H9 (cell line): ENCODE results near the gene ATOX1. TPM values are rescaled to one million over a fixed set of nuclear protein-coding genes. Genes with fewer than 3 reads are reported as not detected.
A peak's percentile ranks its signal among the peaks of the same experiment; 100 is the strongest.

ENCODE experiments used
- DNase-seq: peaks from one replicate; pipeline ENCODE4 v3.0.0-alpha.2; 2017
- H2AFZ ChIP-seq: one replicate; pipeline ENCODE4 v1.6.1; 2013; ENCODE audit warnings: mild to moderate bottlenecking, low read length, control low read depth, moderate library complexity
- H2AK5ac ChIP-seq: 2 replicates; pipeline ENCODE4 v1.6.1; 2013; ENCODE audit warnings: low read length, control low read depth, mixed read lengths; ENCODE audit not compliant: insufficient read length
- H2BK120ac ChIP-seq: one replicate; pipeline ENCODE4 v1.6.1; 2013; ENCODE audit warnings: low read depth, mild to moderate bottlenecking, low read length, control low read depth, inconsistent platforms; ENCODE audit not compliant: poor library complexity, severe bottlenecking
- H2BK12ac ChIP-seq: 2 replicates; pipeline ENCODE4 v1.6.1; 2013; ENCODE audit warnings: low read length, control low read depth, mixed read lengths, low read depth; ENCODE audit not compliant: insufficient read length
- H2BK15ac ChIP-seq: 2 replicates; pipeline ENCODE4 v1.6.1; 2013; ENCODE audit warnings: low read depth, low read length, control low read depth
- H2BK20ac ChIP-seq: one replicate; pipeline ENCODE4 v1.6.1; 2013; ENCODE audit warnings: low read depth, mild to moderate bottlenecking, low read length, control low read depth, inconsistent platforms; ENCODE audit not compliant: poor library complexity, severe bottlenecking
- H2BK5ac ChIP-seq: 2 replicates; pipeline ENCODE4 v1.6.1; 2013; ENCODE audit warnings: low read length, control low read depth, mixed read lengths; ENCODE audit not compliant: insufficient read length
- H3K14ac ChIP-seq: 2 replicates; pipeline ENCODE4 v1.6.1; 2013; ENCODE audit warnings: low read length, control low read depth; ENCODE audit not compliant: insufficient read depth
- H3K18ac ChIP-seq: 2 replicates; pipeline ENCODE4 v1.6.1; 2013; ENCODE audit warnings: low read depth, mild to moderate bottlenecking, mixed read lengths, low read length, control low read depth; ENCODE audit not compliant: insufficient read length
- H3K23ac ChIP-seq: 2 replicates; pipeline ENCODE4 v1.6.1; 2013; ENCODE audit warnings: low read length, control low read depth, mixed read lengths, low read depth; ENCODE audit not compliant: insufficient read length
- H3K23me2 ChIP-seq: 2 replicates; pipeline ENCODE4 v1.6.1; 2013; ENCODE audit warnings: low read depth, mild to moderate bottlenecking, mixed read lengths, low read length, control low read depth; ENCODE audit not compliant: insufficient read length, poor library complexity, severe bottlenecking
- H3K27ac ChIP-seq: 2 replicates; pipeline ENCODE4 v1.5.1; 2013; ENCODE audit warnings: low read length, control low read depth, mixed read lengths, low read depth; ENCODE audit not compliant: insufficient read length
- H3K27me3 ChIP-seq: 2 replicates; pipeline ENCODE4 v1.6.1; 2013; ENCODE audit warnings: low read length, control low read depth, inconsistent platforms; ENCODE audit not compliant: insufficient read depth
- H3K4ac ChIP-seq: 2 replicates; pipeline ENCODE4 v1.6.1; 2013; ENCODE audit warnings: low read depth, mild to moderate bottlenecking, control low read depth, inconsistent platforms, low read length, moderate library complexity
- H3K4me1 ChIP-seq: 2 replicates; pipeline ENCODE4 v1.6.1; 2013; ENCODE audit warnings: low read length, control low read depth, inconsistent platforms; ENCODE audit not compliant: insufficient read depth
- H3K4me2 ChIP-seq: 2 replicates; pipeline ENCODE4 v1.6.1; 2013; ENCODE audit warnings: low read length, control low read depth, mixed read lengths; ENCODE audit not compliant: insufficient read length, insufficient read depth
- H3K56ac ChIP-seq: 2 replicates; pipeline ENCODE4 v1.6.1; 2013; ENCODE audit warnings: low read depth, mild to moderate bottlenecking, mixed read lengths, low read length, control low read depth; ENCODE audit not compliant: insufficient read length
- H3K79me1 ChIP-seq: 2 replicates; pipeline ENCODE4 v1.6.1; 2013; ENCODE audit warnings: low read depth, mild to moderate bottlenecking, moderate library complexity, low read length, control low read depth, inconsistent platforms; ENCODE audit not compliant: insufficient read depth, poor library complexity, severe bottlenecking
- H3K79me2 ChIP-seq: 2 replicates; pipeline ENCODE4 v1.6.1; 2013; ENCODE audit warnings: low read length, control low read depth, inconsistent platforms; ENCODE audit not compliant: insufficient read depth
- H3K9ac ChIP-seq: 2 replicates; pipeline ENCODE4 v1.6.1; 2013; ENCODE audit warnings: low read length, control low read depth, mixed read lengths; ENCODE audit not compliant: insufficient read length; ENCODE audit errors: extremely low read depth
- H3K9me3 ChIP-seq: one replicate; pipeline ENCODE4 v1.6.1; 2013; ENCODE audit warnings: low read depth, low read length, inconsistent platforms; ENCODE audit not compliant: control insufficient read depth
- H3T11ph ChIP-seq: one replicate; pipeline ENCODE4 v1.6.1; 2013; ENCODE audit warnings: mild to moderate bottlenecking, low read length, control low read depth, inconsistent platforms
- H4K20me1 ChIP-seq: one replicate; pipeline ENCODE4 v1.6.1; 2013; ENCODE audit not compliant: control insufficient read depth, insufficient read length, insufficient read depth
- H4K5ac ChIP-seq: 2 replicates; pipeline ENCODE4 v1.6.1; 2013; ENCODE audit warnings: low read depth, mild to moderate bottlenecking, mixed read lengths, low read length, control low read depth; ENCODE audit not compliant: insufficient read length
- H4K8ac ChIP-seq: replicated peaks from 2 replicates; pipeline ENCODE4 v1.6.1; 2013; ENCODE audit warnings: low read length, control low read depth, mixed read lengths, low read depth; ENCODE audit not compliant: insufficient read length
- H4K91ac ChIP-seq: 2 replicates; pipeline ENCODE4 v1.6.1; 2013; ENCODE audit warnings: low read depth, mild to moderate bottlenecking, moderate library complexity, mixed read lengths, low read length, control low read depth; ENCODE audit not compliant: insufficient read length
- H3K27ac Mint-ChIP-seq, 3 experiments: 2 replicates in 2 of 3; 3 replicates in 1 of 3; pipeline ENCODE4 v1.8.0; 2020 to 2021; ENCODE audit warnings: mixed read lengths in 3 of 3, mild to moderate bottlenecking in 1 of 3, moderate library complexity in 1 of 3
- H3K27me3 Mint-ChIP-seq: 2 replicates; pipeline ENCODE4 v1.8.0; 2021; ENCODE audit warnings: low read depth, mild to moderate bottlenecking, moderate library complexity, mixed read lengths
- H3K36me3 Mint-ChIP-seq, 3 experiments: 2 replicates in 2 of 3; 3 replicates in 1 of 3; pipeline ENCODE4 v1.8.0; 2020 to 2021; ENCODE audit warnings: low read depth in 3 of 3, mixed read lengths in 3 of 3; ENCODE audit not compliant: insufficient read depth in 1 of 3
- H3K4me1 Mint-ChIP-seq, 2 experiments: 2 replicates each; pipeline ENCODE4 v1.8.0; 2020; ENCODE audit warnings: mixed read lengths in 2 of 2
- H3K4me3 Mint-ChIP-seq, 2 experiments: 2 replicates in 1 of 2; 3 replicates in 1 of 2; pipeline ENCODE4 v1.8.0; 2020 to 2021; ENCODE audit warnings: mild to moderate bottlenecking in 2 of 2, mixed read lengths in 2 of 2, moderate library complexity in 1 of 2
- H3K9me3 Mint-ChIP-seq, 2 experiments: 2 replicates in 1 of 2; 3 replicates in 1 of 2; pipeline ENCODE4 v1.8.0; 2020; ENCODE audit warnings: mild to moderate bottlenecking in 2 of 2, mixed read lengths in 2 of 2, moderate library complexity in 1 of 2
- CTCF ChIP-seq: fragments of 200-600 bp; sonication (generic); conservative IDR thresholded peaks from 3 replicates; pipeline ENCODE4 v1.8.0; 2021; ENCODE audit warnings: antibody characterized with exemption, mild to moderate bottlenecking
- total RNA-seq: library from RNA; stranded (reverse); gene quantifications from 2 replicates; pipeline ENCODE4 v1.2.1, GENCODE V29; 2021

ATOX1 gene
- total RNA-seq, 1 experiment from 2014 or later, result 75.0 TPM

GRCh38 chr5:151721812-151722391 is 36.5 kb downstream of the ATOX1 start:
- H3K9me3 Mint-ChIP-seq, result peaks cover 0 to 4% of the 10 kb centered on the region in 2 experiments; a peak in 4 of 5 replicates
- no peak overlapping the region for H4K8ac ChIP-seq
- H3K14ac ChIP-seq, result no peak overlapping the region
- no peak overlapping the region for H3K27ac ChIP-seq
- no peaks in the 10 kb centered on the region for H3K9me3 ChIP-seq
- peaks cover 1% of the 10 kb centered on the region for H3K27me3 Mint-ChIP-seq
- H3K56ac ChIP-seq, result no peak overlapping the region
- H2BK15ac ChIP-seq, result no peak overlapping the region
- TF ChIP-seq CTCF, result no peak
- no peak overlapping the region for H2BK5ac ChIP-seq
- H3K23ac ChIP-seq, result no peak overlapping the region
- H4K20me1 ChIP-seq, result no peaks in the 10 kb centered on the region
- no peaks in the 10 kb centered on the region for H3K79me2 ChIP-seq
- no peaks in the 10 kb centered on the region for H3K27me3 ChIP-seq
- H3T11ph ChIP-seq, result no peak overlapping the region
- peak overlapping the region; percentile 82 for H2AFZ ChIP-seq
- no peak overlapping the region for H2AK5ac ChIP-seq
- H2BK120ac ChIP-seq, result no peak overlapping the region
- H3K4ac ChIP-seq, result no peak overlapping the region
- DNase-seq, result no peak
- no peak overlapping the region for H3K9ac ChIP-seq
- H4K5ac ChIP-seq, result no peak overlapping the region
- H3K79me1 ChIP-seq, result no peaks in the 10 kb centered on the region
- H3K27ac Mint-ChIP-seq, result no peak overlapping the region; a peak in 1 of 7 replicates
- H3K36me3 Mint-ChIP-seq, result peaks cover 0 to 5% (median 0%) of the 10 kb centered on the region in 3 experiments; a peak in 2 of 7 replicates
- H3K18ac ChIP-seq, result no peak overlapping the region
- H3K23me2 ChIP-seq, result no peaks in the 10 kb centered on the region
- no peak overlapping the region for H2BK20ac ChIP-seq
- H3K4me1 ChIP-seq, result peaks cover 7% of the 10 kb centered on the region
- H2BK12ac ChIP-seq, result no peak overlapping the region
- no peak overlapping the region for H4K91ac ChIP-seq
- no peak overlapping the region for H3K4me2 ChIP-seq
- peaks cover 15 to 23% of the 10 kb centered on the region in 2 experiments for H3K4me1 Mint-ChIP-seq
- H3K4me3 Mint-ChIP-seq, result no peak overlapping the region
